ENCODE results near the gene GPATCH2L. TPM values are rescaled to one million over a fixed set of nuclear protein-coding genes. Genes with fewer than 3 reads are reported as not detected.
A peak's percentile ranks its signal among the peaks of the same experiment; 100 is the strongest.

GPATCH2L gene
- total and polyA plus RNA-seq, 2 experiments from 2014 or later: 16.1 to 60.5 TPM

GRCh38 chr14:76169776-76170175, 18.1 kb downstream of the GPATCH2L start:
- DNase-seq (ENCODE audit: low spot score): no peak
- H3K36me3 ChIP-seq (replicated peaks; ENCODE audit: insufficient read depth, low read depth): no peaks in the 10 kb centered on the region
- no peaks in the 10 kb centered on the region for H3K9me2 ChIP-seq (replicated peaks; ENCODE audit: insufficient read depth)
- H3K27ac ChIP-seq: no peak overlapping the region
- no peaks in the 10 kb centered on the region for H3K9me3 ChIP-seq (ENCODE audit: low read depth)
- 97% methylated on average over 3 of the region's 3 CpGs for WGBS (ENCODE audit: low lambda C conversion rate, missing lambda C conversion rate)
- peaks cover 5% of the 10 kb centered on the region for H4K20me1 ChIP-seq (ENCODE audit: insufficient read depth, poor library complexity, severe bottlenecking)
- H3K4me2 ChIP-seq: no peak overlapping the region
- TF ChIP-seq CTCF (IDR thresholded peaks at IDR 0.05; ENCODE audit: poor library complexity): no peak
- no peak for TF ChIP-seq EZH2phosphoT487 (IDR thresholded peaks at IDR 0.05; ENCODE audit: low read depth, severe bottlenecking, unreplicated experiment)
- no peak for TF ChIP-seq EZH2 (IDR thresholded peaks at IDR 0.05; ENCODE audit: borderline replicate concordance)
- no peak overlapping the region for H3K4me3 ChIP-seq
- H3K4me1 ChIP-seq (ENCODE audit: insufficient read depth): no peaks in the 10 kb centered on the region
- no peaks in the 10 kb centered on the region for H3K27me3 ChIP-seq
- H2AFZ ChIP-seq: no peak overlapping the region
- H3K79me2 ChIP-seq: peaks cover 55% of the 10 kb centered on the region

GRCh38 chr14:76174982-76175381, 23.3 kb downstream of the GPATCH2L start:
- DNase-seq (ENCODE audit: low spot score): no peak
- WGBS (ENCODE audit: low lambda C conversion rate, missing lambda C conversion rate): 71% methylated on average over 2 of the region's 2 CpGs
- no peak overlapping the region for H2AFZ ChIP-seq
- no peak overlapping the region for H3K27ac ChIP-seq
- H3K36me3 ChIP-seq (replicated peaks; ENCODE audit: insufficient read depth, low read depth): no peaks in the 10 kb centered on the region
- no peaks in the 10 kb centered on the region for H4K20me1 ChIP-seq (ENCODE audit: insufficient read depth, poor library complexity, severe bottlenecking)
- H3K9me3 ChIP-seq (ENCODE audit: low read depth): no peaks in the 10 kb centered on the region
- no peaks in the 10 kb centered on the region for H3K4me1 ChIP-seq (ENCODE audit: insufficient read depth)
- peaks cover 16% of the 10 kb centered on the region for H3K79me2 ChIP-seq
- no peak overlapping the region for H3K4me2 ChIP-seq
- TF ChIP-seq EZH2phosphoT487 (IDR thresholded peaks at IDR 0.05; ENCODE audit: low read depth, severe bottlenecking, unreplicated experiment) (no peak), EZH2 (IDR thresholded peaks at IDR 0.05; ENCODE audit: borderline replicate concordance) (no peak), CTCF (IDR thresholded peaks at IDR 0.05; ENCODE audit: poor library complexity) (no peak)
- no peaks in the 10 kb centered on the region for H3K27me3 ChIP-seq
- no peaks in the 10 kb centered on the region for H3K9me2 ChIP-seq (replicated peaks; ENCODE audit: insufficient read depth)
- H3K4me3 ChIP-seq: no peak overlapping the region

DNA sequence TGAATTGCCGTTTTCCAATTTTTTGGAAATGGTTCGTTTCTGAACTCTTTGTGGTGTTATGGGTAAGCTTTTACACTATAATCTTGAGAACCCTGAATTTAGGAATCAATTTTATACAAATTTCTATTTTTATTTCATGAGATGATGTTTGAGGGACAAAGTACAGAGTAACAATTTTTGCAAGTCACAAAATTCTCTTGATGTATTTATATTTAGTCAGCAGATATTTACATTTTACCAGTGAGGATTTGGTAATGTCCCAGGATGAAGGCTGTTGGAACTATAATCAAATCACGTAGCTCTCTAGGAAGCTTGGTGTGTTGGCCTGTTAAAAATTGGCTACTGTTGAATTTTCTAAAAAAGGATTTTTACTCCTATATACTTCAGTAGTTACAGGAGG, 24.2 kb downstream of the GPATCH2L start:
- H3K9me2 ChIP-seq (replicated peaks; ENCODE audit: insufficient read depth): no peaks in the 10 kb centered on the region
- H3K79me2 ChIP-seq: peaks cover 10% of the 10 kb centered on the region
- H2AFZ ChIP-seq: no peak overlapping the region
- WGBS (ENCODE audit: low lambda C conversion rate, missing lambda C conversion rate): 95% methylated on average over 3 of the region's 3 CpGs
- H4K20me1 ChIP-seq (ENCODE audit: insufficient read depth, poor library complexity, severe bottlenecking): no peaks in the 10 kb centered on the region
- no peaks in the 10 kb centered on the region for H3K27me3 ChIP-seq
- no peak overlapping the region for H3K4me2 ChIP-seq
- H3K4me1 ChIP-seq (ENCODE audit: insufficient read depth): no peaks in the 10 kb centered on the region
- H3K9me3 ChIP-seq (ENCODE audit: low read depth): no peaks in the 10 kb centered on the region
- no peaks in the 10 kb centered on the region for H3K36me3 ChIP-seq (replicated peaks; ENCODE audit: insufficient read depth, low read depth)
- no peak overlapping the region for H3K27ac ChIP-seq
- TF ChIP-seq EZH2phosphoT487 (IDR thresholded peaks at IDR 0.05; ENCODE audit: low read depth, severe bottlenecking, unreplicated experiment) (no peak), EZH2 (IDR thresholded peaks at IDR 0.05; ENCODE audit: borderline replicate concordance) (no peak), CTCF (IDR thresholded peaks at IDR 0.05; ENCODE audit: poor library complexity) (no peak)
- no peak overlapping the region for H3K4me3 ChIP-seq
- DNase-seq (ENCODE audit: low spot score): no peak

DNA sequence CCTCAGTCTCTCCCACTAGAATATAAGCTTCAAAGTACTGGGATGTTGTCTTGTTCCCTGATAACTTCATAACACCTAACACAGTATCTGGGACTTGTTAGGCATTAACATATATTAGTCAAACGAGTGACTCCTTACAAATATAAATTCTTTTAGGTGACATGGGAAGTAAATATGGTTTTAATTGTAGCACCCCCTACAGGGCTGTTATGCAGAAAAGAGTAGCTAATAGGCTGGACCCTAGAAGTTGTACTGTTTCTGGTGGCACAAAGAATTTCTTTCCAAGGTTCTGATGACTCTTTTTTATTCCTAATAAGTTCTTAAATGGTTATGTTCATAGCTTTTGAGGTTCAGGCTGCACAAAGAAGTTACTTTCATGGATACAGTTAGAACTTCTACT, 29.8 kb downstream of the GPATCH2L start:
- Histone ChIP-seq H3K27ac (no peak overlapping the region), H4K20me1 (ENCODE audit: insufficient read depth, poor library complexity, severe bottlenecking) (no peaks in the 10 kb centered on the region), H3K4me1 (ENCODE audit: insufficient read depth) (no peaks in the 10 kb centered on the region), H3K9me2 (replicated peaks; ENCODE audit: insufficient read depth) (no peaks in the 10 kb centered on the region), H3K27me3 (no peaks in the 10 kb centered on the region), H2AFZ (no peak overlapping the region), H3K36me3 (replicated peaks; ENCODE audit: insufficient read depth, low read depth) (no peaks in the 10 kb centered on the region), H3K4me2 (no peak overlapping the region), H3K9me3 (ENCODE audit: low read depth) (no peaks in the 10 kb centered on the region), H3K4me3 (no peak overlapping the region), H3K79me2 (peaks cover 6% of the 10 kb centered on the region)
- TF ChIP-seq EZH2 (IDR thresholded peaks at IDR 0.05; ENCODE audit: borderline replicate concordance) (no peak), CTCF (IDR thresholded peaks at IDR 0.05; ENCODE audit: poor library complexity) (peak; percentile 20)
- DNase-seq (ENCODE audit: low spot score): no peak
- 87% methylated on average over 1 of the region's 1 CpG for WGBS (ENCODE audit: low lambda C conversion rate, missing lambda C conversion rate)

All from hepatocyte (in vitro differentiated cells).